Tibial nerve (tissue), 4 donors: Measurements from ENCODE around the gene ITPK1. TPM values are rescaled to one million over a fixed set of nuclear protein-coding genes. Genes with fewer than 3 reads are reported as not detected.

Experiments used
- DNase-seq, 2 donors: peaks; one replicate each; pipeline ENCODE4 v3.0.0-alpha.2; 2019; ENCODE audit warnings: low spot score in 2 of 2
- H3K27ac ChIP-seq, 4 donors: fragments of 200-600 bp; sonication (generic) in 3 of 4; one replicate each; pipeline ENCODE4 v1.5.1; 2017 to 2019; ENCODE audit warnings: mild to moderate bottlenecking in 1 of 4
- H3K27me3 ChIP-seq, 2 donors: fragments of 200-600 bp; sonication (generic) in 1 of 2; one replicate each; pipeline versions ENCODE4 v1.5.1 to v1.6.0; 2017 to 2019
- H3K36me3 ChIP-seq, 3 donors: fragments of 200-600 bp; sonication (generic); one replicate each; pipeline ENCODE4 v1.5.1; 2018 to 2019
- H3K4me1 ChIP-seq, 4 donors: fragments of 200-600 bp; sonication (generic) in 3 of 4; one replicate each; pipeline ENCODE4 v1.5.1; 2017 to 2019
- H3K4me3 ChIP-seq, 4 donors: fragments of 200-600 bp; sonication (generic) in 3 of 4; one replicate each; pipeline ENCODE4 v1.5.1; 2017 to 2019; ENCODE audit warnings: mild to moderate bottlenecking in 1 of 4, moderate library complexity in 1 of 4
- H3K9me3 ChIP-seq, 4 donors: fragments of 200-600 bp; sonication (generic) in 3 of 4; one replicate each; pipeline ENCODE4 v1.5.1; 2017 to 2019
- EP300 ChIP-seq, 2 donors: sonication (generic); formaldehyde crosslinking; IDR thresholded peaks; one replicate each; pipeline ENCODE4 v1.6.1; 2017; ENCODE audit warnings: antibody characterized with exemption in 2 of 2, mild to moderate bottlenecking in 1 of 2
- POLR2A ChIP-seq, 2 donors: fragments of 450-650 bp; IDR thresholded peaks; one replicate each; pipeline ENCODE4 v1.6.1; 2017; ENCODE audit warnings: antibody characterized with exemption in 2 of 2, mild to moderate bottlenecking in 2 of 2, moderate library complexity in 2 of 2
- WGBS, 2 donors: methylation state at CpG; one replicate each; pipeline ENCODE4 v1.1.5; 2018; 5-methylcytosine and 5-hydroxymethylcytosine counted together
- total RNA-seq, 4 donors: library from RNA; depleted of rRNA; stranded (reverse); fragments of >200 nt; gene quantifications; one replicate each; pipeline ENCODE4 v1.1.0, GENCODE V29; 2016
- TF ChIP-seq, protein P1 (sequence below), 5 experiments: fragments of 200-600 bp in 3 of 5; fragments of 450-650 bp in 2 of 5; sonication (generic) in 3 of 5; IDR thresholded peaks; one replicate each; pipeline ENCODE4 v1.5.1; 2016 to 2019; ENCODE audit warnings: antibody characterized with exemption in 5 of 5, mild to moderate bottlenecking in 3 of 5, moderate library complexity in 2 of 5

Gene ITPK1
- total RNA-seq, 4 donors from 2014 or later, result 67.4 to 121 (median 92.5) TPM

DNA sequence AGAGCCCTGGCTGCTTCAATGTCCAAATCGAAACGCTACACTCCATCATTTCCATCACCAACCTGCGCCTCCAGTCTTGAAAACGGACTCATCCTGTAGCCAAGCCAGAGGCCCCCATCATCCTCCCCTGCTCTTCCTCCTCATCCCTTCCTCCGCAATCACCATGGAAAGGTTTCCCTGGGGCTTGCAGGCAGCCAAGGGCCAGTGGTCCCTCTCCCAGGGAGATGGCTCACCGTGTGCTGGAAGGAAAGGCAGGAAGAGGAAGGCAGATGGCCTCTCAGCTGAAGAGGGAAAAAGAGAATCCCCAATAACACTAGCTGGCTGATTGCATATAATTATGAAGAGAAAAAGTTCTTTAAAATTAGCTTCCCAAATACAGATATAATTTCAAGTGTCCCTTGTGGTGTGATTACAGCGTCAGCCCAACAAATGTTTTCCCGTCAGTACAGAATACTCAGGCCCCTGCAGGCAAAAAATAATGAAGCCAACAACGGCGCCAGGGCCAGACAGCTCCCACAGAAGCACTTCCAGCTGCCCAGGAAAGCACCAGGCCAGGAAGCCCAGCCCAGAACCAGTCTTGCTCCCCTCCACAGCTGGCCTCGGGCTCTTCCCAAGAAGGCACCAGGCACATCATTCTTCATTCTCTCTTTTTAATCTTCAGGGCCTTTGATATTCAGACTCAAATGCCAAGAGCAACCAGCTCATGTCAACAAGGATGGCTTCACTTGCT, 24.7 kb downstream of the ITPK1 start:
- TF ChIP-seq POLR2A (IDR thresholded peaks at IDR 0.05) (no peak), EP300 (IDR thresholded peaks at IDR 0.05) (no peak)
- TF ChIP-seq, protein P1, sequence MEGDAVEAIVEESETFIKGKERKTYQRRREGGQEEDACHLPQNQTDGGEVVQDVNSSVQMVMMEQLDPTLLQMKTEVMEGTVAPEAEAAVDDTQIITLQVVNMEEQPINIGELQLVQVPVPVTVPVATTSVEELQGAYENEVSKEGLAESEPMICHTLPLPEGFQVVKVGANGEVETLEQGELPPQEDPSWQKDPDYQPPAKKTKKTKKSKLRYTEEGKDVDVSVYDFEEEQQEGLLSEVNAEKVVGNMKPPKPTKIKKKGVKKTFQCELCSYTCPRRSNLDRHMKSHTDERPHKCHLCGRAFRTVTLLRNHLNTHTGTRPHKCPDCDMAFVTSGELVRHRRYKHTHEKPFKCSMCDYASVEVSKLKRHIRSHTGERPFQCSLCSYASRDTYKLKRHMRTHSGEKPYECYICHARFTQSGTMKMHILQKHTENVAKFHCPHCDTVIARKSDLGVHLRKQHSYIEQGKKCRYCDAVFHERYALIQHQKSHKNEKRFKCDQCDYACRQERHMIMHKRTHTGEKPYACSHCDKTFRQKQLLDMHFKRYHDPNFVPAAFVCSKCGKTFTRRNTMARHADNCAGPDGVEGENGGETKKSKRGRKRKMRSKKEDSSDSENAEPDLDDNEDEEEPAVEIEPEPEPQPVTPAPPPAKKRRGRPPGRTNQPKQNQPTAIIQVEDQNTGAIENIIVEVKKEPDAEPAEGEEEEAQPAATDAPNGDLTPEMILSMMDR (IDR thresholded peaks at IDR 0.05), result no peak
- DNase-seq, result no peak
- peak overlapping the region in 2 of 4 donors; percentile 61 to 64 for H3K27ac ChIP-seq
- no peaks in the 10 kb centered on the region for H3K9me3 ChIP-seq
- H3K27me3 ChIP-seq, result no peaks in the 10 kb centered on the region
- peaks cover 0 to 72% (median 31%) of the 10 kb centered on the region in 4 donors for H3K4me1 ChIP-seq
- no peak overlapping the region for H3K4me3 ChIP-seq
- H3K36me3 ChIP-seq, result no peaks in the 10 kb centered on the region
- WGBS, 2 donors, result 55 to 58% methylated on average over 11 of the region's 11 CpGs

- 55 to 75% methylated on average over 10 of the region's 10 CpGs for WGBS, 2 donors
- no peak for DNase-seq
- H3K36me3 ChIP-seq, result no peaks in the 10 kb centered on the region
- no peaks in the 10 kb centered on the region for H3K27me3 ChIP-seq
- H3K4me3 ChIP-seq, result no peak overlapping the region
- H3K4me1 ChIP-seq, result peaks cover 0 to 78% (median 32%) of the 10 kb centered on the region in 4 donors
- TF ChIP-seq EP300 (IDR thresholded peaks at IDR 0.05) (no peak), POLR2A (IDR thresholded peaks at IDR 0.05) (no peak)
- TF ChIP-seq, protein P1 (IDR thresholded peaks at IDR 0.05), result no peak
- H3K27ac ChIP-seq, result peak overlapping the region in 2 of 4 donors; percentile 4 to 43
- H3K9me3 ChIP-seq, result no peaks in the 10 kb centered on the region
These were observed 26.0 kb downstream of the ITPK1 start for GRCh38 chr14:93089521-93090269.

GRCh38 chr14:93086441-93087055, 29.2 kb downstream of the ITPK1 start:
- no peak for DNase-seq
- Histone ChIP-seq H3K4me3 (no peak overlapping the region), H3K9me3 (no peaks in the 10 kb centered on the region), H3K27ac (peak overlapping the region in 1 of 4 donors; percentile 67), H3K36me3 (no peaks in the 10 kb centered on the region), H3K4me1 (peaks cover 0 to 71% (median 27%) of the 10 kb centered on the region in 4 donors), H3K27me3 (no peaks in the 10 kb centered on the region)
- 69 to 74% methylated on average over 8 of the region's 8 CpGs for WGBS, 2 donors
- TF ChIP-seq POLR2A (IDR thresholded peaks at IDR 0.05) (no peak), EP300 (IDR thresholded peaks at IDR 0.05) (no peak)
- TF ChIP-seq, protein P1 (IDR thresholded peaks at IDR 0.05), result no peak

GRCh38 chr14:93085911-93086310, 29.8 kb downstream of the ITPK1 start:
- no peaks in the 10 kb centered on the region for H3K27me3 ChIP-seq
- peak overlapping the region in 3 of 4 donors; percentile 25 to 67 (median 36) for H3K27ac ChIP-seq
- no peaks in the 10 kb centered on the region for H3K9me3 ChIP-seq
- peaks cover 0 to 64% (median 25%) of the 10 kb centered on the region in 4 donors for H3K4me1 ChIP-seq
- no peaks in the 10 kb centered on the region for H3K36me3 ChIP-seq
- H3K4me3 ChIP-seq, result no peak overlapping the region
- WGBS, 2 donors, result 47 to 53% methylated on average over 3 of the region's 3 CpGs
- TF ChIP-seq, protein P1 (IDR thresholded peaks at IDR 0.05), result no peak
- no peak for TF ChIP-seq EP300 (IDR thresholded peaks at IDR 0.05)
- no peak for TF ChIP-seq POLR2A (IDR thresholded peaks at IDR 0.05)
- DNase-seq, result no peak
